Stimulated activated CD8-positive, alpha-beta memory T cell treated with anti-CD3 and anti-CD28 coated beads, Interleukin-2, amount 100 ng/mL, for 1 hour (primary cell): ENCODE measurements around the gene CPED1.
"Not testable (repeated sequence)": the region's sequence is repeated elsewhere in the genome, so short reads cannot be mapped to it uniquely, and the experiment has no call there.

Source experiments
- DNase-seq, 2 donors: peaks; one replicate each; pipeline ENCODE4 v3.0.0-alpha.2; 2020; ENCODE audit warnings: low read depth in 2 of 2

The CPED1 gene

GRCh38 chr7:121094829-121095228, 106.3 kb downstream of the CPED1 start:
- no peak for DNase-seq

- DNase-seq, result no peak
Observed at GRCh38 chr7:121097577-121097976, 109.1 kb downstream of the CPED1 start.

DNA sequence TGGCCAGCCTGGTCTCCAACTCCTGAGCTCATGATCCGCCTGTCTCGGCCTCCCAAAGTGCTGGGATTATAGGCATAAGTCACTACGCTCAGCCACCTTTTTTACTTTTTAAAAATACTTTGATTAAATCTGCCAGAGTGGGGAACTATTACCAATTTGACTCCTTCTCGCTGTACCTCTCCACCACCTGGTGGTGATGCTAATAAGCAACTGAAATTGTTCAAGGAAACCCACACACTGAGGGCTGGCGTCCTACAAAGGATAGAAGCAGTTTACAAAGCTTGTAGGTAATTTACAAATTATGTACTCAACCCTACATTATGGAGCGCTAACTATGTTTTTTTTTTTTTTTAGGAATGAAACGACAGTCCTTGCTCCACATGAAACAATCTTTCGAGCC, 111.1 kb downstream of the CPED1 start:
- DNase-seq, result no peak

- no peak for DNase-seq
Observed at GRCh38 chr7:121101083-121101482, 112.6 kb downstream of the CPED1 start.

DNA sequence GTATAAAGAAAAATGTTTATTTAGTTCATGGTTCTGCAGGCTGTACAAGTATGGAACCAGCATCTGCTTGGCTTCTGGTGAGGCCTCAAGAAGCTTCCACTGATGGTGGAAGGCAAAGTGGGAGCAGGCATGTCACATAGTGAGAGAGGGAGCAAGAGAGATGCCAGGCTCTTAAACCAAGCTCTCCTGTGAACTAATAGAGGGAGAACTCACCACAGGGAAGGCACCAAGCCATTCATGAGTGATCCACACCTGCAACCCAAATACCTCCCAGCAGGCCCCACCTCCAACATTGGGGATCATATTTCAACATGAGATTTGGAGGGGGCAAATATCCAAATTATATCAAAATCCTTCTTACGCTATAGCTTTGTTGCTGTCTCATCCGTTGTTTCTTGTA, 113.1 kb downstream of the CPED1 start:
- no peak for DNase-seq

GRCh38 chr7:121102619-121103018, 114.1 kb downstream of the CPED1 start:
- no peak for DNase-seq

GRCh38 chr7:121103086-121103485, 114.6 kb downstream of the CPED1 start:
- DNase-seq, result no peak

GRCh38 chr7:121103579-121103978, 115.1 kb downstream of the CPED1 start:
- no peak for DNase-seq

DNA sequence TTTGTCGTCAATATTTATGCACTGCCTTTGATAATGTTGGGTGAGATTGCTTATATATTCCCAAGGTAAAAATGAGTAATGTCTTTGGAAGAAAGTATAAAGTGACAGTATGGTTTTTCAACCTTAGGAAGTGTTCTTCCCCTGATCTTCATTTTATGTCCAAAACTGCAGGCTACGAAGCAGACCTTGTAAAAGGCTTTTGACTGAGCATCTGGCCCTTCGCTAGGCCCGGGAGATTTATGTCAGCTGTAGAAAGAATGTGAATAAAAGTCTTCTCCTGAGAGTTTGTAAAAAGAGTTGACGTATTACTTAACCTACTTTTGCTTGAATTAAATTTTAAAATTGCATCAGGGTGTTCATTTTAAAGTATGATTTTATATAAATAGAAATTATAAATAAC, 116.8 kb downstream of the CPED1 start:
- no peak for DNase-seq

DNA sequence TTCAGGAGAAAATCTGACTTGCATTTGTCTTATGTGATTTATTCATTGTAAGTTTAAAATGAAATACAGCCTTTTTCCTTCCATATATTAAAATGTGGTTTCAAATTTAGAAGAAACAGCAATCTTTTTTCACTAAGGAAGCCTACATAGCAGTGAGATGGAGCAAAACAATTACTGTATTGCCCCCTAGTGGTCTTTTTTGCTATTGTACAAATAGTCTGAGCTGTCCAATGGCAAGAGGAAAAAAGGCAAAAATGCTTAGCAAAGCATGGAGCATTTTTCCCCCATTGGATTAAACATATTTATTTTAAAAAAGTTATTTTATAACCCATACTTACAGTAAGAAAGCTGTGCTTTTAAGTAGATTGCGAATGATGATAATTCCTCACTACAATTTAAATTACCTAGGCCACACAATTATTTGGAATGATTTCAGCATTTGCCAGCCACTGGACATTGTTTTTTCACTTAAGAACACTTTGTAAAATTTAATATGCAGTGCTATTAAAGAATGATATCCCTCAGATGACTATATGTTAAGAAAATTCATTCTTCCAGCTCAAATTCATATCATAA, 119.5 kb downstream of the CPED1 start:
- DNase-seq, result no peak

DNA sequence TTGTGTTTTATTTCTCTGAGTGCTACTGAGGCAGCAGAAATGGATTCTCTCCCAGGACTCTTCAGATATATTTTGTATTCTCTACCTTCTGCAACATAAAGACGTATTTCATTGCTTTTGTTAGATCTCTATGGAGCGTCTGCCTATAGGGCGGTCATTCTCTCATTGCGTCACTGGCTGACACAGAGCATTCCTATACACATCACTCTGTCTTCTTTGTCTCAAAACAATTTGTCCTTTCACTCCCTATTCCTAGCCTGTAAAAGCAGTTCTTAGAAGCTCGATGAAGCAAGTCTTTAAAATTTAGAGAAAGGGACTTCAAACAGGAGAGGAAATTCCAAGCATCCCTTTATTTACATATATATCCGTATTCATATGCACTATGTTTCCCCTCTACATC, 120.6 kb downstream of the CPED1 start:
- DNase-seq, result no peak

DNA sequence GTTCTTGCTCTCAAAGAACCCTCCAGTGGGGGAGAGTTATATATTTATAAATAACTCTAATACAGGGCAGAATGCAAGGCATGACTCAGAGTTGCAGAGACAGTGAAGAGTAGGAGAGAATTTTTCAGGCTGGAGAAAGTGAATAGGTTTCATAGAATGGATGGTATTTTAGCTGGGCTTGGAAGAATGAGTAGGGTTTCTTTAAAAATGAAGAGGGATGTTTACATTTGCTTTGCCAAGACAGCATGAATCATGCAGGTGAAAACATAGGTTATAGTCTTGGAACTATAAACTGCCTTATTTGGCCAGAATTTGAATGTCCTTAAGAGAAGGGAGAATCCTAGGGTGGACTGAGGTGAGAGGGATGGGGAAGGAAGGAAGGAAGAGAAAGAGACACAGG, 124.8 kb downstream of the CPED1 start:
- no peak for DNase-seq

DNA sequence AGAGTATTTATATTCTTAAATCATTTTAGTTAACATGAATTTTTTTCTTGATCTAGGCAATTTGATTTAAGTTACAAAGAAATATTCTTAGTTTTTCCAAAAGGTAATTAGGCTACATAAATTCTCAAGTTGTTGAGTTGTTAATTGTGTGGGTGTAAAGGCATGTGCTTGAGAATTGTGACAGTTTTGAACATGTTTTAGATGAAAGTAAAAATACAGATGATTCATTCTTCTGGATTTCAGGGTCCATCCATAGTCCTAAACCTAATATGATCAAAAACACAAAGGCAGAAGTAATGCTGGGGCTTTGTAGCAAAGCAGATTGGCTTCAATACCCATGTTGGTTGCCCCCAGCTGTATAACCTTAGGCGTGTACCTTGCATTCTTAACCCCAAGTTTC, 127.9 kb downstream of the CPED1 start:
- DNase-seq, result no peak

- DNase-seq, result no peak
Observed at GRCh38 chr7:121119047-121119446, 130.5 kb downstream of the CPED1 start.

- no peak for DNase-seq
Observed at GRCh38 chr7:121123032-121123431, 134.5 kb downstream of the CPED1 start.

DNA sequence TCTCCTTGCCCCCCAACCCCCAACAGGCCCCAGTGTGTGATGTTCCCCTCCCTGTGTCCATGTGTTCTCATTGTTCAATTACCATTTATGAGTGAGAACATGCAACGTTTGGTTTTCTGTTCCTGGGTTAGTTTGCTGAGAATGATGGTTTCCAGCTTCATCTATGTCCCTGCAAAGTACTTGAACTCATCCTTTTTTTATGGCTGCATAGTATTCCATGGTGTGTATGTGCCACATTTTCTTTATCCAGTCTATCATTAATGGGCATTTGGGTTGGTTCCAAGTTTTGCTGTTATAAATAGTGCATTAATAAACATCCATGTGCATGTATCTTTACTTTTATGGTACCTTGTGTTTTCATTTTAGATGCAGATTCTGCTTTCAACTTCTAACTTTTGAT, 136.9 kb downstream of the CPED1 start:
- DNase-seq, result not testable (repeated sequence)

- DNase-seq, result no peak
Observed at GRCh38 chr7:121126201-121126600, 137.7 kb downstream of the CPED1 start.

DNA sequence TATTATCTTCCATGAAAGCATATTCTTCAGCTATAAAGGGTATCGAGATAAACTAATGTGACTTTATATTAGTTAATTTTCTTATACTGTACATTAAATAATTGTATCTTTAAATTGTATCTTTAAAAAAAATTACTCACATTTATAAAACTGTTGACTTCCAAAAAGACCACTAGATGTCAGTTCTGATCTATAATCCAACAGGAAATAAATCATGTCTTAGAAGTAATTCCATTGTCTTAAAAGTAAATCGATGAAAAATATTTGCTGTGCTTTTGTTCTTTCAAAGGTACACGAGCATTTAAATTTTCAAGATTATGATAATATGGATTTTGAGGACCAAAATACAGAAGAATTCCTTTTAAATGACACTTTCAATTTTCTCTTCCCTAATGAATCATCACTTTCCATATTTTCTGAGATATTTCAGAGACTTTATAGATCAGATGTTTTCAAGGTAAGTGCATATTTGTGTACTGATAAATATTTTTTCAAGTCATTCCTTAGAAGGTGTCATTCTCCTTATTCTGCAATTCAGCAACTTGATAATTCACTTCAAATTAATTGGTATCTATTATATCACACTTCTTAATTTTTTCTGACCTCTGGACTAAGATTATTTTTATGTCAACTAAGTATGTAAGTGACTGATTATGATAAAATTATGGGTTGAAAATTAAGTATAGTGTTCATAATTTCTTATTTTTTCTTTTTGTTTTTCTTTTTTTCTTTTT, 138.5 kb downstream of the CPED1 start:
- DNase-seq, result no peak

GRCh38 chr7:121132940-121133339, 144.4 kb downstream of the CPED1 start:
- no peak for DNase-seq

DNA sequence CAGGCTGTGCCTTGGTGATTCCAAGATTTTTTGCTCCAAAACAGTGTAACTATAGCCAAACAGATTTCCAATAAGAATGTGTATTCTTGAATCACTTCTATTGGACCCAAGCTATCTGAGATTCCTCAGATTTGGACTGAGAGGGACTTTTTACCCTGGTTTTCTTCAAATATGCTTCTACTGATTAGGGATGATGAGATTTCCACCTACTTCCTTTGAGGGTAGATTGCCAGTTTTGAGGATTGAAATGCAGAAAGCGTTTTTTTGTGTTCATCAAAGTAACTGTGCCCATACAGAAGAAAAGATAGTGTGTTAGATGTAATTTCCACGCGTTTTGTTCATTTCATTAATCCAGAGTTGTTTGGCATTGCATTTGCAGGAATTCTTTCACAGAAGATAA, 144.9 kb downstream of the CPED1 start:
- no peak for DNase-seq

DNA sequence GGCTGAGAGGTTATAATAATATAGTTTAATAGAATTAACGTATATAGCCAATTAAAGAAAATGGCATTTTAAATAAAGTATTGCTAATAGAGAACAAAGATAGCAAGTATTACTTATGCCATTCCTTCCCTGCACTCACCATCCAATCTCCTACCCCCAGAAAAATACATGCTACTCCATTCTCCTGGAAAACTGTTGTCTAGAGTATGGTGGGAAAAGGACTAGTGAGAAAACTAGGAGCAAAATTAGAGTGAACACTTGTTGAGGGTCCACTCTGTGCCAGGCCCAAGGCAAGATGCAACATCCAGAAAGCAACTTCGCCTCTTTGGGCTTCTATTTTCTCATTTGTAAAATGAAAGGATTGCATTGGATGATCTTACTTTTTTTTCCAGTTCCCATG, 149.1 kb downstream of the CPED1 start:
- DNase-seq, result no peak

DNA sequence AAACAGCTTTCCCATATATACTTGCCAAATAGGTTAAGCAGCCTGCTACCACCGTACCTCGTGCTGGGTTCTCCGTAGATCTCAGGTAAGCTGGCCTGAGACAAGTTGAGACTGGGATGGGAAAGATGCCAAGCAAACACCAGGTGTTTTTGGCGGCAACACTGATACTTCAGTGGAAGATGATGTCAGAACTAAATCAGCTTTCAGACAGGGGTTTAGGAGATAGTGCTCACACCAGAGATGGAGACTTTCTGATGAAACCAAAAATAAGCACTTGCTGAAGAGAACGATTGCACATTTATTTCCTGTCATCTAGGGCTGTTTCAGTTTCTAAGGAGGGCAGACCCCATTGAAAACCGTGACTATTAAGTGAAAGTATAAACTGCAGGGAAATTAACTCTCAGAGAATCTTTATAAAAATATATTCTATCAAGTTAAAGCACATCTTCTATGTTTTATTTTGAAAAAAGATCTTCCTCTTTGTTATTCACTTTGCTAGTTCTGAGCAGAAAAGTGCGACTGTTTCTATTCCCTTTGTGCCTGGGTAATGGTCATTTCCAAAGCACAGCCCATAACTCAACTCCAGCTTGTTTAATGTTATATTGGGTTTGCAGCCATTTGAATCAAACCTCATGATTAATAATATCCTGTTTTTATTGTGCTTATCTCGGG, 149.9 kb downstream of the CPED1 start:
- DNase-seq, result no peak

DNA sequence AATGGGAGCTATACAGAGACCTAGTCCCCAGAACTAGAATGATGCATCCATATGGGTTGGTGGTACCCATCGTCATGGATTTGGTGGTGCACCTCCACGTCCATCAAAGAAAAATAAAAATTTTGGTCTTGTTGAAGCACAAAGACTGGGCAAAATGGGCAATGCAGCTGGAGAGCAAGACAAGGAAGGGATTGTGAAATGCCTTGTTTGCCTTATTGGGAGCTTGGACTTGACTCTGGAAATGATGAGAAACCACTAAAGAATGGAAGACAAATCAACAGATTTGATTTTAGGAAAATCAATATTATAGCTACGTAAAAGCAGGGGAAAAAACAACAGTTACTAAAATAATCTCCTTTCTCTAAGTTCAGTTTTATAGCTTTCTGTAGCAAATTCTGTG, 150.9 kb downstream of the CPED1 start:
- DNase-seq, result no peak
